OCI-LY1 (cell line): ENCODE measurements around the gene ZDHHC6.

Experiments used
- H2AFZ ChIP-seq: fragments of 200-600 bp; sonication (generic), shearing (Covaris generic); 2 replicates; pipeline ENCODE4 v1.6.0; 2014; ENCODE audit warnings: antibody characterized with exemption, mild to moderate bottlenecking, low read length
- H3F3A ChIP-seq: fragments of 200-600 bp; sonication (generic), shearing (Covaris generic); 2 replicates; pipeline ENCODE4 v1.6.0; 2014; ENCODE audit warnings: mild to moderate bottlenecking, antibody characterized with exemption, low read length, moderate library complexity; ENCODE audit not compliant: insufficient read depth
- H3K27ac ChIP-seq: fragments of 200-600 bp; sonication (generic); 2 replicates; pipeline ENCODE4 v1.5.1; 2014; ENCODE audit warnings: low read length, mixed run types, mild to moderate bottlenecking, low read depth; ENCODE audit not compliant: poor library complexity, severe bottlenecking
- H3K27me3 ChIP-seq: fragments of 200-600 bp; sonication (generic); 2 replicates; pipeline ENCODE4 v1.6.0; 2014; ENCODE audit warnings: antibody characterized with exemption, mild to moderate bottlenecking, low read length, moderate library complexity; ENCODE audit not compliant: insufficient read depth
- H3K36me3 ChIP-seq: fragments of 200-600 bp; sonication (generic); 2 replicates; pipeline ENCODE4 v1.6.1; 2014; ENCODE audit warnings: mild to moderate bottlenecking, antibody characterized with exemption, low read length, moderate library complexity, mixed read lengths; ENCODE audit not compliant: insufficient read depth
- H3K4me1 ChIP-seq: fragments of 200-600 bp; sonication (generic); 2 replicates; pipeline ENCODE4 v1.5.1; 2014; ENCODE audit warnings: mild to moderate bottlenecking, low read length, moderate library complexity; ENCODE audit not compliant: insufficient read depth, severe bottlenecking
- H3K4me2 ChIP-seq: fragments of 200-600 bp; sonication (generic), shearing (Covaris generic); 2 replicates; pipeline ENCODE4 v1.6.1; 2014; ENCODE audit warnings: low read length
- H3K4me3 ChIP-seq: fragments of 200-600 bp; sonication (generic); 2 replicates; pipeline ENCODE4 v1.5.1; 2014; ENCODE audit warnings: low read length, low read depth, mild to moderate bottlenecking, mixed read lengths; ENCODE audit not compliant: poor library complexity, severe bottlenecking
- H3K79me2 ChIP-seq: fragments of 200-600 bp; shearing (Covaris generic); 2 replicates; pipeline ENCODE4 v1.6.1; 2016; ENCODE audit warnings: mixed run types, low read length, mixed read lengths; ENCODE audit not compliant: insufficient read depth
- H3K9ac ChIP-seq: fragments of 200-600 bp; sonication (generic), shearing (Covaris generic); 2 replicates; pipeline ENCODE4 v1.6.1; 2014; ENCODE audit warnings: mild to moderate bottlenecking, low read length, mixed read lengths
- H3K9me2 ChIP-seq: fragments of 200-600 bp; sonication (generic), shearing (Covaris generic); 2 replicates; pipeline ENCODE4 v1.6.1; 2014; ENCODE audit warnings: low read depth, mild to moderate bottlenecking, low read length, mixed read lengths
- H3K9me3 ChIP-seq: fragments of 200-600 bp; shearing (Covaris generic); 2 replicates; pipeline ENCODE4 v1.6.1; 2014; ENCODE audit warnings: low read length, mixed read lengths
- H4K20me1 ChIP-seq: fragments of 200-600 bp; sonication (generic), shearing (Covaris generic); 2 replicates; pipeline ENCODE4 v1.6.0; 2016; ENCODE audit warnings: mild to moderate bottlenecking, low read length; ENCODE audit not compliant: insufficient read depth
- CTCF ChIP-seq: fragments of 200-600 bp; sonication (generic), shearing (Covaris generic); IDR thresholded peaks from 2 replicates; pipeline ENCODE4 v1.5.1; 2017; ENCODE audit warnings: mild to moderate bottlenecking, antibody characterized with exemption, low read length, moderate library complexity, mixed read lengths
- EZH2 ChIP-seq: fragments of 200-600 bp; sonication (generic), shearing (Covaris generic); IDR thresholded peaks from 2 replicates; pipeline ENCODE4 v1.8.0; 2017; ENCODE audit warnings: borderline replicate concordance, mixed run types, mild to moderate bottlenecking, antibody characterized with exemption, low read length, moderate library complexity, mixed read lengths

Gene ZDHHC6

GRCh38 chr10:112393341-112393740, 53.4 kb downstream of the ZDHHC6 start:
- Histone ChIP-seq H3K4me2 (no peak overlapping the region), H3K9ac (no peak overlapping the region), H3K27me3 (no peaks in the 10 kb centered on the region), H3K9me3 (no peaks in the 10 kb centered on the region), H2AFZ (no peak overlapping the region), H3K4me3 (no peak overlapping the region), H3K9me2 (no peaks in the 10 kb centered on the region), H3K27ac (no peak overlapping the region), H3F3A (no peaks in the 10 kb centered on the region), H4K20me1 (no peaks in the 10 kb centered on the region), H3K4me1 (peaks cover 9% of the 10 kb centered on the region), H3K79me2 (no peaks in the 10 kb centered on the region), H3K36me3 (peaks cover 28% of the 10 kb centered on the region)
- TF ChIP-seq CTCF (no peak), EZH2 (no peak)

- Histone ChIP-seq H3F3A (no peaks in the 10 kb centered on the region), H3K4me3 (no peak overlapping the region), H3K27me3 (no peaks in the 10 kb centered on the region), H3K9me2 (no peaks in the 10 kb centered on the region), H3K79me2 (0 out of 2 replicates have a peak, but pooled peaks cover 8% of the 10 kb centered on the region), H3K4me2 (no peak overlapping the region), H3K4me1 (peaks cover 9% of the 10 kb centered on the region), H4K20me1 (no peaks in the 10 kb centered on the region), H3K36me3 (peaks cover 6% of the 10 kb centered on the region; the same call in 1 of the 2 replicates), H3K9ac (no peak overlapping the region), H2AFZ (no peak overlapping the region), H3K9me3 (no peaks in the 10 kb centered on the region), H3K27ac (no peak overlapping the region)
- no peak for TF ChIP-seq CTCF
- TF ChIP-seq EZH2: no peak
Measured at GRCh38 chr10:112390125-112390703, 56.5 kb downstream of the ZDHHC6 start.

- Histone ChIP-seq H3K4me2 (peak overlapping the region; percentile 23; the same call in 1 of the 2 replicates), H3K9ac (no peak overlapping the region), H3K27ac (no peak overlapping the region), H3K79me2 (0 out of 2 replicates have a peak, but pooled peaks cover 8% of the 10 kb centered on the region), H3K9me2 (no peaks in the 10 kb centered on the region), H3K4me1 (peaks cover 9% of the 10 kb centered on the region), H3K27me3 (no peaks in the 10 kb centered on the region), H3K4me3 (no peak overlapping the region), H3K36me3 (no peaks in the 10 kb centered on the region), H2AFZ (no peak overlapping the region), H4K20me1 (no peaks in the 10 kb centered on the region), H3F3A (no peaks in the 10 kb centered on the region), H3K9me3 (no peaks in the 10 kb centered on the region)
- TF ChIP-seq CTCF (no peak), EZH2 (no peak)
Measured at GRCh38 chr10:112389271-112389822, 57.4 kb downstream of the ZDHHC6 start.
